ENCODE data around the gene SUPT16H.

GRCh38 chr14:21369949-21370679 is 13.7 kb downstream of the SUPT16H start:
- TF ChIP-seq POLR2AphosphoS5 (IDR thresholded peaks at IDR 0.05; ENCODE audit: low read length) (no peak), CTCF (IDR thresholded peaks at IDR 0.05 in 2 of 3, conservative IDR thresholded peaks at IDR 0.05 in 1 of 3; ENCODE audit: control insufficient read depth in 2 of 3, extremely low read depth in 1 of 3, insufficient read depth in 1 of 3, low read depth in 3 of 3, low read length in 3 of 3) (no peak), LARP7 (IDR thresholded peaks at IDR 0.05) (no peak), RFX5 (IDR thresholded peaks at IDR 0.05; ENCODE audit: low read depth, low read length) (no peak), POLR2A (IDR thresholded peaks at IDR 0.05; ENCODE audit: low read depth, low read length) (no peak)
